ENCODE measurements around the gene KRTAP10-6. TPM values are rescaled to one million over a fixed set of nuclear protein-coding genes. Genes with fewer than 3 reads are reported as not detected.
A peak's percentile ranks its signal among the peaks of the same experiment; 100 is the strongest.
"Not testable (repeated sequence)": the region's sequence is repeated elsewhere in the genome, so short reads cannot be mapped to it uniquely, and the experiment has no call there.

Gene KRTAP10-6
- total and polyA plus RNA-seq, 4 donors = not detected

DNA sequence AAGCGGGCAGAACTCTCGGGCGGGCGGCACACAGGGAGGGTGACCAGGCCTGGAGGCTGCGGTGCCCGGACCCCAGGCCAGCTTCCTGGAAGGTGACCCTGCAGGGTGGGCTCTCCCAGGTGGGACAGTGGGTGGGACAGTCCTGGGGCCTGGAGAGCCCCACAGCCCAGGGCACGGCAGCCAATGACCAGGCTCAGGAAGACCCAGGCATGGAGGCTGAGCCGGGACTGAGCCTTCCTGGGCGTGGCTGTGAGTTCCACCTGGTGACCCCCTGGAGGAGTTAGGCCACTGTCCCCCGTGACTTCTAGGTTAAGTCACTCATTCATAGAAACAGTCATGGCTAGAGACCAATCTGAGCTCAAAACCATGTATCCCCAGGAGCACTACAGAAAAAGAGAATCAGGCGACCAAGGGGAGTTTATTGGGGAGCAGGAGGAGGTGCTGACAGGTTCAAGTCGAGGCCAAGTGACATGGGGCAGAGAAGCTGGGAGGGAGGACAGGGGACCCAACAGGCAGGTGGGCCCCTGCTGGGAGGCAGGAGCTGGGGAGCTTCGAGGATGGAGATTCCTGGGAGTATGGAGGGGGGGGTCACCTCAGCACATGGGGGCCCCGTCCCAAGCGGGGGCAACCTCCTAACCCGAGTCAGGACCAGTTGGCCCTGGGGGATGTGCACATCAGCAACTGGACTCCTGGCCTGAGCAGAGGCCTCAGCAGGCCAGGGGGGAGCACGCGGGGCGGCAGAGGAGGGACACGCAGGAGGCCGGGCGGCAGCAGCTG is 13.1 kb downstream of the KRTAP10-6 start:
- H3K9me3 ChIP-seq (ENCODE audit: control insufficient read depth, low read length) = peaks cover 7% of the 10 kb centered on the region
- H3K36me3 ChIP-seq (ENCODE audit: control insufficient read depth in 1 of 2, insufficient read depth in 2 of 2, low read length in 1 of 2) = no peaks in the 10 kb centered on the region
- DNase-seq (peak in 1 of 2 donors; percentile 60), ATAC-seq (ENCODE audit: low FRiP score) (peak; percentile 33)
- no peak overlapping the region for H3K4me3 ChIP-seq (ENCODE audit: low read length in 2 of 2)
- WGBS, 2 donors = 77 to 85% methylated on average over 15 to 22 of the region's 22 CpGs
- intact Hi-C loops (cut with DNase I) = no loop called here
- no peaks in the 10 kb centered on the region for H3K4me1 ChIP-seq (ENCODE audit: control insufficient read depth in 1 of 2, insufficient read depth in 2 of 2, low read length in 2 of 2)
- no peak overlapping the region for H3K27ac ChIP-seq (ENCODE audit: low read depth in 1 of 2, low read length in 2 of 2)
- H3K27me3 ChIP-seq (ENCODE audit: control insufficient read depth in 1 of 2, insufficient read depth in 2 of 2, low read length in 1 of 2) = no peaks in the 10 kb centered on the region

DNA sequence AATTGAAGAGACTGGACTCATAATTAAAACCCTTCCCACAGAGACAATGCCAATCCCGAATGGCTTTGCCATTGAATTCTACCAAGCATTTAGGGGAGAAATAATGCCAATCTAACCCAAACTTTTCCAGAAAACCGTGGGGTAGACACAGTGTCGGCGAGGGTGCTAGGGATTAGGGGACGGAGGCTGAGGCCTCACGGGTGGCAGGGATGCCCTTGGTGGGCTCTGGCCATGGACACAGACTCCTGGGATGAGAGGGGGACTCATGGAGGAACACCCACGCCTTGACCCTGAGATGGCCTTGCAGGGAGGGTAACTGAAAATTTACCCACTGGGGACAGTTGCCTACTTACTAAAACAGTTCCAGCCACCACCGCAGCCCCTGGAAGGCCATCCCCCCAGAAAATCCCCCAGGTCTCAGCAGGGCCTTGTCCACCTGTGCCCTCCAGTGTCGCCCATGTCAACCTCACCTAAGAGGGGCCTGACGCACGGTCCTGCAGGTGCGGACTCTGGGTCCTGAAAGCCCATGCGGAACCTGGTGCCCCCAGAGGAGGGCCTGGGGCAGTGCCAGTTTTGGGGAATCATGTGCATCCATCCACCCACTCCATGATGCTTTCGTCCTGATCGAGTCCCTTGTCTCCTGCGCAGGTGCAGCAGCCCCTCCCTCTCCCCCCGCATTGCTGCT is 13.8 kb downstream of the KRTAP10-6 start:
- intact Hi-C loops (cut with DNase I) = no loop called here
- peaks cover 7% of the 10 kb centered on the region for H3K9me3 ChIP-seq (ENCODE audit: control insufficient read depth, low read length)
- DNase-seq (peak in 1 of 2 donors; percentile 64), ATAC-seq (ENCODE audit: low FRiP score) (peak; percentile 24)
- H3K4me1 ChIP-seq (ENCODE audit: control insufficient read depth in 1 of 2, insufficient read depth in 2 of 2, low read length in 2 of 2) = no peaks in the 10 kb centered on the region
- no peak overlapping the region for H3K27ac ChIP-seq (ENCODE audit: low read depth in 1 of 2, low read length in 2 of 2)
- H3K36me3 ChIP-seq (ENCODE audit: control insufficient read depth in 1 of 2, insufficient read depth in 2 of 2, low read length in 1 of 2) = no peaks in the 10 kb centered on the region
- 95 to 97% methylated on average over 17 of the region's 17 CpGs for WGBS, 2 donors
- H3K4me3 ChIP-seq (ENCODE audit: low read length in 2 of 2) = no peak overlapping the region
- H3K27me3 ChIP-seq (ENCODE audit: control insufficient read depth in 1 of 2, insufficient read depth in 2 of 2, low read length in 1 of 2) = no peaks in the 10 kb centered on the region

DNA sequence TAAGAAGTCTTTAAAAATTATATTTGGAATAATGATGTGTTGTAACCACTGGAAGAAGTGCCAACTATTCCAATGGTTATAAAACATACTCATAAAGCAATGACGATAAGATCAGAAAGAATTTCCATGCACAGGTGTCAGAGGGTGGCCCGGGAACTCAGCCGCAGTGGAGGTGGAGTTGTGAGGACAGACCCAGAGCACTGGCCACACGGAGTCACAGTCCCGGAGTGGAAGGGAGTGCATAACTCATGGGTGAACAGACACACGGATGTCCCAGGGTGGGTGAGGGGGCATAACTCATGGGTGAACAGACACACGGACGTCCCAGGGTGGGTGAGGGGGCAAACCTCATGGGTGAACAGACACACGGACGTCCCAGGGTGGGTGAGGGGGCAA is 16.3 kb downstream of the KRTAP10-6 start:
- peak in 1 of 2 donors; percentile 49 for DNase-seq
- Histone ChIP-seq H3K27ac (ENCODE audit: low read depth in 1 of 2, low read length in 2 of 2) (no peak overlapping the region), H3K36me3 (ENCODE audit: control insufficient read depth in 1 of 2, insufficient read depth in 2 of 2, low read length in 1 of 2) (no peaks in the 10 kb centered on the region), H3K4me3 (ENCODE audit: low read length in 2 of 2) (no peak overlapping the region), H3K27me3 (ENCODE audit: control insufficient read depth in 1 of 2, insufficient read depth in 2 of 2, low read length in 1 of 2) (no peaks in the 10 kb centered on the region), H3K9me3 (ENCODE audit: control insufficient read depth, low read length) (peaks cover 5% of the 10 kb centered on the region), H3K4me1 (ENCODE audit: control insufficient read depth in 1 of 2, insufficient read depth in 2 of 2, low read length in 2 of 2) (no peaks in the 10 kb centered on the region)
- WGBS, 2 donors = 80 to 85% methylated on average over 10 of the region's 10 CpGs
- intact Hi-C loops (cut with DNase I) = no loop called here
- no peak for ATAC-seq (ENCODE audit: low FRiP score)

- no peaks in the 10 kb centered on the region for H3K36me3 ChIP-seq (ENCODE audit: control insufficient read depth in 1 of 2, insufficient read depth in 2 of 2, low read length in 1 of 2)
- H3K27me3 ChIP-seq (ENCODE audit: control insufficient read depth in 1 of 2, insufficient read depth in 2 of 2, low read length in 1 of 2) = no peaks in the 10 kb centered on the region
- H3K27ac ChIP-seq (ENCODE audit: low read depth in 1 of 2, low read length in 2 of 2) = no peak overlapping the region
- intact Hi-C loops (cut with DNase I) = no loop called here
- H3K4me3 ChIP-seq (ENCODE audit: low read length in 2 of 2) = no peak overlapping the region
- H3K4me1 ChIP-seq (ENCODE audit: control insufficient read depth in 1 of 2, insufficient read depth in 2 of 2, low read length in 2 of 2) = no peaks in the 10 kb centered on the region
- no peak for ATAC-seq (ENCODE audit: low FRiP score)
- peaks cover 4% of the 10 kb centered on the region for H3K9me3 ChIP-seq (ENCODE audit: control insufficient read depth, low read length)
- peak in 1 of 2 donors; percentile 65 for DNase-seq
- WGBS, 2 donors = 91 to 92% methylated on average over 20 of the region's 20 CpGs
These were observed 16.8 kb downstream of the KRTAP10-6 start for GRCh38 chr21:44575307-44576024.

- no peaks in the 10 kb centered on the region for H3K36me3 ChIP-seq (ENCODE audit: control insufficient read depth in 1 of 2, insufficient read depth in 2 of 2, low read length in 1 of 2)
- no peaks in the 10 kb centered on the region for H3K4me1 ChIP-seq (ENCODE audit: control insufficient read depth in 1 of 2, insufficient read depth in 2 of 2, low read length in 2 of 2)
- intact Hi-C loops (cut with DNase I) = no loop called here
- ATAC-seq (ENCODE audit: low FRiP score) (no peak), DNase-seq (peak in 1 of 2 donors; percentile 35)
- H3K27ac ChIP-seq (ENCODE audit: low read depth in 1 of 2, low read length in 2 of 2) = no peak overlapping the region
- H3K27me3 ChIP-seq (ENCODE audit: control insufficient read depth in 1 of 2, insufficient read depth in 2 of 2, low read length in 1 of 2) = no peaks in the 10 kb centered on the region
- H3K9me3 ChIP-seq (ENCODE audit: control insufficient read depth, low read length) = peaks cover 6% of the 10 kb centered on the region
- no peak overlapping the region for H3K4me3 ChIP-seq (ENCODE audit: low read length in 2 of 2)
- WGBS, 2 donors = 51 to 62% methylated on average over 18 to 21 of the region's 21 CpGs
These were observed 17.6 kb downstream of the KRTAP10-6 start for GRCh38 chr21:44574457-44575306.

GRCh38 chr21:44573630-44574456 is 18.5 kb downstream of the KRTAP10-6 start, which contains the start of gene KRTAP10-4:
TSS of gene KRTAP10-4 (plus strand) at chr21:44573729. CDS start at chr21:44573759, 30 bp downstream.
- H3K4me3 ChIP-seq (ENCODE audit: low read length in 2 of 2); H3K36me3 ChIP-seq (ENCODE audit: control insufficient read depth in 1 of 2, insufficient read depth in 2 of 2, low read length in 1 of 2); H3K27me3 ChIP-seq (ENCODE audit: control insufficient read depth in 1 of 2, insufficient read depth in 2 of 2, low read length in 1 of 2); ATAC-seq (ENCODE audit: low FRiP score); H3K4me1 ChIP-seq (ENCODE audit: control insufficient read depth in 1 of 2, insufficient read depth in 2 of 2, low read length in 2 of 2); intact Hi-C loops (cut with DNase I); H3K9me3 ChIP-seq (ENCODE audit: control insufficient read depth, low read length); H3K27ac ChIP-seq (ENCODE audit: low read depth in 1 of 2, low read length in 2 of 2): not testable (repeated sequence)
- WGBS, 2 donors = 35 to 44% methylated on average over 21 to 23 of the region's 25 CpGs
- peak in 1 of 2 donors; percentile 73 for DNase-seq

- Histone ChIP-seq H3K4me1 (ENCODE audit: control insufficient read depth in 1 of 2, insufficient read depth in 2 of 2, low read length in 2 of 2) (no peaks in the 10 kb centered on the region), H3K4me3 (ENCODE audit: low read length in 2 of 2) (no peak overlapping the region), H3K36me3 (ENCODE audit: control insufficient read depth in 1 of 2, insufficient read depth in 2 of 2, low read length in 1 of 2) (no peaks in the 10 kb centered on the region), H3K9me3 (ENCODE audit: control insufficient read depth, low read length) (peaks cover 6% of the 10 kb centered on the region), H3K27ac (ENCODE audit: low read depth in 1 of 2, low read length in 2 of 2) (no peak overlapping the region), H3K27me3 (ENCODE audit: control insufficient read depth in 1 of 2, insufficient read depth in 2 of 2, low read length in 1 of 2) (no peaks in the 10 kb centered on the region)
- intact Hi-C loops (cut with DNase I) = no loop called here
- ATAC-seq (ENCODE audit: low FRiP score) (no peak), DNase-seq (peak in 1 of 2 donors; percentile 50)
- WGBS, 2 donors = 44% methylated on average over 15 of the region's 15 CpGs
These were observed 19.2 kb downstream of the KRTAP10-6 start for GRCh38 chr21:44572959-44573583.

All from aorta (tissue), 5 donors.